LNCAP (cell line): Measurements from ENCODE around the gene GNG4.

Source experiments
- TF ChIP-seq, protein P1 (sequence below): fragments of 450-650 bp; IDR thresholded peaks from 2 replicates; pipeline ENCODE4 v1.5.1; 2017; ENCODE audit warnings: mild to moderate bottlenecking

GNG4 gene

DNA sequence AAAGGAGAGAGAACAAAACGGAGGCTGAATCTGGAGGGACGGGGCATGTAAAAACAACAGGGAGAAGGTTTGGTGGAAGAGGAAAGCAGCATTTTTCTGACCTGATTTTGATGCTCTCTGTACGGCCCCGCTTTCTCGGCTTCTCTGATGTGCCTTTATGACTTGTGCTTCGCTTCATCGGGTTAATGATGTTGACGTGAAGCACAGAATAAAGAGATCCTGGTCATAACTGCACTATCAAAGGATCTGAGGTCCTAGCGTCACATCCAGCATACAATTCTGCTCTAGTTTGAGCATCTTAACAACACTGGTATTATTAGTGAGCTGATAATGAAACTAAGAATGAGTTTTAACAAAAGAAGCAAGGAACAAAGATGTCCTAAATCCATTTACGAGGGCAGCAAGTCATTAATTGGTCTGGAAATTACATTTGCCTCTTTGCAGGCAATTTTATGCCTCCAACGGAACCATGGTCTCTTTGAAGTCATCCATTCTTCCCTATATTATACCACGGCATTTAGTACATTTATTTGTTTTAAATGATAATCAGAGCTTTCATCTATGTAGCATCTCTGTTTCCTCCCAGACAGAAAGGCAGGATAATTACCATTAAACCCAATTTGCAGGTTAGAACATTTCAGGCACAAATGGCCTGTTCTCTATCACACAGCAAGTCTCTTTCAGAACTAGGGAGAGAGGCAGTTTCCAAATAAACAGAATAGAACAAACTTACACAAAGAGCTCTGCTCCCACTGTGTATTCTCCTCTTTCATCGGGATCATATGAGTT is 100.0 kb downstream of the GNG4 start:
- TF ChIP-seq, protein P1, sequence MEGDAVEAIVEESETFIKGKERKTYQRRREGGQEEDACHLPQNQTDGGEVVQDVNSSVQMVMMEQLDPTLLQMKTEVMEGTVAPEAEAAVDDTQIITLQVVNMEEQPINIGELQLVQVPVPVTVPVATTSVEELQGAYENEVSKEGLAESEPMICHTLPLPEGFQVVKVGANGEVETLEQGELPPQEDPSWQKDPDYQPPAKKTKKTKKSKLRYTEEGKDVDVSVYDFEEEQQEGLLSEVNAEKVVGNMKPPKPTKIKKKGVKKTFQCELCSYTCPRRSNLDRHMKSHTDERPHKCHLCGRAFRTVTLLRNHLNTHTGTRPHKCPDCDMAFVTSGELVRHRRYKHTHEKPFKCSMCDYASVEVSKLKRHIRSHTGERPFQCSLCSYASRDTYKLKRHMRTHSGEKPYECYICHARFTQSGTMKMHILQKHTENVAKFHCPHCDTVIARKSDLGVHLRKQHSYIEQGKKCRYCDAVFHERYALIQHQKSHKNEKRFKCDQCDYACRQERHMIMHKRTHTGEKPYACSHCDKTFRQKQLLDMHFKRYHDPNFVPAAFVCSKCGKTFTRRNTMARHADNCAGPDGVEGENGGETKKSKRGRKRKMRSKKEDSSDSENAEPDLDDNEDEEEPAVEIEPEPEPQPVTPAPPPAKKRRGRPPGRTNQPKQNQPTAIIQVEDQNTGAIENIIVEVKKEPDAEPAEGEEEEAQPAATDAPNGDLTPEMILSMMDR, result no peak

DNA sequence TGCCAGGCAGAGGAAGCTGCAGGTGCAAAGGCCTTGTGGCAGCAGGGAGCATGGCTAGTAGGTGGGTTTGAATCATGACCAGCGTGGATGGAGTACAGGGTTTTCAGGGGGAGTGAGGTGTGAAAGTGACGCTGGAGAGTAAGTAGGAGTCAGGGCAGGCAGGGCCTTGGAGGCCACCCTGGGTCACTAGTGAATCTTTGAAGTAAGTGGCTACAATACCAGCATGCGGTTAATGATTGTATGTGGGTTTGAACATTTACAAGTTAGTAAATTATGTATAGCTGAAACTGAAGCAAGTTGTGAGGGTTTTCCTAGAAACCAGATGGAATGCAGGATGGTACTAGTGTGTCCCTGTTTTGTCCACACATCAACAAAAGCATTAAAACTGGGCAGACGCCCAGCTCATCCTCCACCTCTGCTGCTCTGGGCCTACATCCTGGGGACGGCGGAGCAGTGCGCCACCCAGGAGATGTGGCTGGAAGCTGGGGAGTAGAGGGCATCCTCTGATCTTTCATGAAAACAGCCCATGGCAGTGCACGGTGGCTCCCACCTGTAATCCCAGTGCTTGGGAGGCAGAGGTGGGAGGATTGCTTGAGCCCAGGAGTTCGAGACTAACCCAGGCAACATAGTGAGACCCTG is 104.2 kb downstream of the GNG4 start:
- TF ChIP-seq, protein P1, result no peak

DNA sequence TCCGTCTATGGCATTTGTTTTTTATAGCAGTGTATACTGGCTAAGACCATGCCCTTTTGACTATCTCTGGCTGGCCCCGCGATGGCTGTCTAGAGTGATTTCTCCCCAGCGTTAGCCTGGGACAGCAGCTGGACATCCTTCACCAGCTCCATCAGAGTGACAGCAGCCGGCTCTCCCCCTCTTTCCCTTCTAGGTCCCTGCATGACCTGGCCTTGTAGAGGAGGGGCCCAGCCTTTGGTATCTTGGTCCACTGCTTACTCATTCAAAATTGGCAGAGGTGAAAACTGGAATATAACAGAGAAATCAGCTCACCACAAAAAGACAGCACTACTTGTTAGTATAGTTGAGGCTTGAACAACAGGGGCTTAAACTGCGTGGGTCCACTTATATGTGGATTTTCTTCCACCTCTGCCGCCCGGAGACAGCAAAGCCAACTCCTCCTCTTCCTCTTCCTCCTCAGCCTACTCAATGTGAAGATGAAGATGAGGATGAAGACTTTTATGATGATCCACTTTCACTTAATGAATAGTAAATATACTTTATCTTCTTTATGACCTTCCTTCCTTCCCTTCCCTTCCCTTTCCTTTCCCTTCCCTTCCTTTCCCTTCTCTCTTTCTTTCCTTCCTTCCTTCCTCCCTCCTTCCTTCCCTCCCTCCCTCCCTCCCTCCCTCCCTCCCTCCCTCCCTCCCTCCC is 116.0 kb downstream of the GNG4 start:
- TF ChIP-seq, protein P1, result no peak

DNA sequence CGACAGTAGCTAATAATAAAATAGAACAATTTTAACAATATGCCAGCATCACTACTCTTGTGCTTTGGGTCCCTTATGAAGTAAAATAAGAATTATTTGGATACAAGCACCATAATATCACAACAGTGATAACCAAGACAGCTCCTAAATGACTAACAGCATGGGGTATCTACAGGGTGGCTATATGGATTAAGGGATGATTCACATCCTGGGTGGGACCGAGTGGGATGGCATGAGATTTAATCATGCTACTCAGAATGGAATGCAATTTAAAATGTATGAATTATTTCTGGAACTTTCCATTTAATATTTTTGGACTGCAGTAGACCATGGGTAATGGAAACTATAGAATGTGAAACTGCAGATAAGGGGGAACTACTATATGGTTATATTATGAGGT is 117.2 kb downstream of the GNG4 start:
- TF ChIP-seq, protein P1, result no peak

DNA sequence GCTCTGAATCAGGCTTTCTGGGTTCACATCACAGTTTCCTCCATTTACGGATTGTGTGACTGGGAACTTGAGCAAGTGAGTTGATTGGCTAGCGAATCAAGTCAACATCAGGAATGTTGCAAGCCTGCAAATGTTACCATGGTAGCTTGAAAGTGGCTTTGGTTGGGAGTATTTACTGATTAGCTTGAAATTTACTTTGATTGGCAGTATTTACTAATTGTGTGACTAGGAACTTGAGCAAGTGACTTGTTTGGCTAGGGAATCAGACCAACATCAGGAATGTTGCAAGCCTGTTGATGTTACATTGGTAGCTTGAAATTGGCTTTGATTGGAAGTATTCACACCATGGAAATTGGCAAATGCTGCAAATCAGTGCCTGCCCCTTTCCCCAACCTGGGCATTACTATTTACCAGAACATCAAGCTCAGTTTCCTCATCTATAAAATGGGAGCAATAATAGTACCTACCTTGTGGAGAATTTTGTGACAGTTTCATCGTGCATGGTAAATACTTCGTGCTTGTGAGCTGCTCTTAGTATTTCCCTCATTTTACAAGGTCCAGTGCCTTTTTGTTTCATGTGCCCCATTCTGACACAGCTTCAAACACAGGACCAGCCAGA is 122.3 kb downstream of the GNG4 start:
- TF ChIP-seq, protein P1, result no peak

DNA sequence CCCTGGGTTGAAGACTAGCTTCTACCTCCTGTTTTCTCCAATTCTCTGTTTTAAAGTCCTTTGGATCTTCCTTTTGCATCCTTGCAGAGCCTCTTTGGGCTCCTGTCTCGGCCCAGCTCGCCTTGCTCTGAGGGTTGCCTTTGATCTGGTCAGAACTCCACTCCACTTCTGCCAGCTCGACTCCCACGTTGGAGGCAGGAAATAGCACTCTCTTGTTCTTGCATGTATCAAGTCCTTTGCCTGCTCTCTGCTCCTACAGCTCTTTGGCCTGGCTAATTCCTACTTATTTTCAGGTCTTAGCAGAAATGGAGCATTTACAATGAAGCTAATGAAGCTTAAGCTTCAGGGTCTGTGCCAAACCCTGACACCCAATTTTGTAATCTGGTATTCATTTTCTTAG is 124.3 kb downstream of the GNG4 start:
- TF ChIP-seq, protein P1, result no peak

DNA sequence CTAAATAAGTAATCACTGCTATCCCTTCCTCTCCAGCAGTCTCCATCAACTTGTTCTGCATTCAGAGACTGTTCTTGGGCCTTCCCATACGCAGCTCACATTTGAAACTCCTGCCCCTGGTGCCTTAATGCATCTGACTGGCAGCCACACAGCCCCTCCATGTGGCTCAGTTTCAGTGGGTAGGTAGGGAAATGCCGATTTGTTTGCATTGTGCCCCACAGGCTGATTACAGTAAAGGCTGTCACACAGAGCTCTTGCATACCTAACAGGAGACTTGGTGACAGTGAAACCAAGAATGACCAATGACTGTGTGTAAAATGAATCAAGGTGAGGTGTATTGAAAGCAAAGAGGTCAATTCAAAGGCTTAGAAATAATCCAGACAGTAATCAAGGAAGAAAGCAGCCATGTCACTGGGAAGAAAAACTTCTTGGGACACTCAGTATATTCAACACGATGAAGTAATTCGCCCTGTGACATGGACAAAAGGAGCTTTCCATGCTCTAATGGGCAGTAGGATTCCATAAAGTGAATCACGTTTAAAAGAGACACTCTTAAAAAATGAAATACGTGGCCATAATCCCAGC is 132.6 kb downstream of the GNG4 start:
- TF ChIP-seq, protein P1, result no peak
